Large intestine (tissue), 3 donors: ENCODE results near the gene TMTC4. TPM values are rescaled to one million over a fixed set of nuclear protein-coding genes. Genes with fewer than 3 reads are reported as not detected.
A peak's percentile ranks its signal among the peaks of the same experiment; 100 is the strongest.

Experiments used
- DNase-seq, 2 donors: peaks; one replicate each; pipeline versions ENCODE4 v3.0.0 to v3.0.0-alpha.2; 2013
- H3K27ac ChIP-seq: one replicate; pipeline ENCODE4 v1.5.1; 2013; ENCODE audit warnings: low read length
- H3K27me3 ChIP-seq: 2 replicates; pipeline ENCODE4 v1.6.1; 2013; ENCODE audit warnings: low read length; ENCODE audit not compliant: control insufficient read depth, insufficient read depth
- H3K36me3 ChIP-seq: 2 replicates; pipeline ENCODE4 v1.6.1; 2013; ENCODE audit warnings: low read length; ENCODE audit not compliant: control insufficient read depth, insufficient read depth
- H3K4me1 ChIP-seq: one replicate; pipeline ENCODE4 v1.6.1; 2013; ENCODE audit warnings: low read length; ENCODE audit not compliant: control insufficient read depth, insufficient read depth
- H3K4me3 ChIP-seq: one replicate; pipeline ENCODE4 v1.5.1; 2013; ENCODE audit warnings: low read length
- H3K9me3 ChIP-seq: one replicate; pipeline ENCODE4 v1.6.1; 2013; ENCODE audit warnings: mild to moderate bottlenecking, low read depth, low read length, moderate library complexity; ENCODE audit not compliant: control insufficient read depth
- WGBS: methylation state at CpG from one replicate; pipeline ENCODE4 v1.1.5; 2013; ENCODE audit warnings: low lambda C conversion rate; ENCODE audit not compliant: insufficient coverage; 5-methylcytosine and 5-hydroxymethylcytosine counted together
- polyA plus RNA-seq: library from polyadenylated mRNA; unstranded; fragments of 120-200 nt; gene quantifications from one replicate; pipeline ENCODE4 v1.2.1, GENCODE V29; 2013

Gene TMTC4
- polyA plus RNA-seq, 1 donor, result 27.1 TPM

GRCh38 chr13:100668408-100668807 is 6.2 kb downstream of the TMTC4 start:
- H3K27me3 ChIP-seq, result no peaks in the 10 kb centered on the region
- no CpG with 5 or more reads among the region's 7 CpGs for WGBS
- peaks cover 55% of the 10 kb centered on the region for H3K36me3 ChIP-seq
- no peak overlapping the region for H3K27ac ChIP-seq
- no peak for DNase-seq
- H3K4me3 ChIP-seq, result no peak overlapping the region
- peaks cover 11% of the 10 kb centered on the region for H3K4me1 ChIP-seq
- no peaks in the 10 kb centered on the region for H3K9me3 ChIP-seq

GRCh38 chr13:100667894-100668293 is 6.7 kb downstream of the TMTC4 start:
- Histone ChIP-seq H3K27ac (no peak overlapping the region), H3K4me1 (peaks cover 9% of the 10 kb centered on the region), H3K36me3 (peaks cover 60% of the 10 kb centered on the region), H3K9me3 (no peaks in the 10 kb centered on the region), H3K4me3 (no peak overlapping the region), H3K27me3 (no peaks in the 10 kb centered on the region)
- DNase-seq, result no peak
- no CpG with 5 or more reads among the region's 9 CpGs for WGBS

- Histone ChIP-seq H3K36me3 (peaks cover 73% of the 10 kb centered on the region), H3K27me3 (no peaks in the 10 kb centered on the region), H3K4me3 (no peak overlapping the region), H3K9me3 (no peaks in the 10 kb centered on the region), H3K27ac (no peak overlapping the region), H3K4me1 (peaks cover 9% of the 10 kb centered on the region)
- WGBS, result 83% methylated on average over 1 of the region's 5 CpGs
- no peak for DNase-seq
These were observed 8.5 kb downstream of the TMTC4 start for GRCh38 chr13:100666124-100666523.

GRCh38 chr13:100665403-100665802 is 9.2 kb downstream of the TMTC4 start:
- peaks cover 9% of the 10 kb centered on the region for H3K4me1 ChIP-seq
- no peaks in the 10 kb centered on the region for H3K9me3 ChIP-seq
- peaks cover 80% of the 10 kb centered on the region for H3K36me3 ChIP-seq
- DNase-seq, result no peak
- no CpG with 5 or more reads among the region's 9 CpGs for WGBS
- H3K27me3 ChIP-seq, result no peaks in the 10 kb centered on the region
- no peak overlapping the region for H3K4me3 ChIP-seq
- no peak overlapping the region for H3K27ac ChIP-seq

- Histone ChIP-seq H3K4me1 (peaks cover 9% of the 10 kb centered on the region), H3K36me3 (peaks cover 80% of the 10 kb centered on the region), H3K4me3 (no peak overlapping the region), H3K27ac (no peak overlapping the region), H3K9me3 (no peaks in the 10 kb centered on the region), H3K27me3 (no peaks in the 10 kb centered on the region)
- WGBS, result no CpG with 5 or more reads among the region's 10 CpGs
- no peak for DNase-seq
These were observed 10.3 kb downstream of the TMTC4 start for GRCh38 chr13:100664171-100664900.

- Histone ChIP-seq H3K36me3 (peaks cover 78% of the 10 kb centered on the region), H3K27me3 (no peaks in the 10 kb centered on the region), H3K9me3 (no peaks in the 10 kb centered on the region), H3K4me1 (peaks cover 9% of the 10 kb centered on the region), H3K4me3 (no peak overlapping the region), H3K27ac (peak overlapping the region; percentile 13)
- DNase-seq, result peak in 1 of 2 donors; percentile 54
- no CpG with 5 or more reads among the region's 24 CpGs for WGBS
These were observed 12.0 kb downstream of the TMTC4 start for GRCh38 chr13:100662468-100663211.

- Histone ChIP-seq H3K4me3 (no peak overlapping the region), H3K27ac (no peak overlapping the region), H3K4me1 (peaks cover 9% of the 10 kb centered on the region), H3K9me3 (no peaks in the 10 kb centered on the region), H3K27me3 (no peaks in the 10 kb centered on the region), H3K36me3 (peaks cover 81% of the 10 kb centered on the region)
- 100% methylated on average over 1 of the region's 8 CpGs for whole genome bisulfite sequencing
- no peak for DNase-seq
These were observed 13.8 kb downstream of the TMTC4 start for GRCh38 chr13:100660761-100661160.

GRCh38 chr13:100659578-100659977 is 15.0 kb downstream of the TMTC4 start:
- H3K27me3 ChIP-seq, result no peaks in the 10 kb centered on the region
- H3K4me1 ChIP-seq, result peaks cover 9% of the 10 kb centered on the region
- H3K36me3 ChIP-seq, result peaks cover 79% of the 10 kb centered on the region
- no peak overlapping the region for H3K27ac ChIP-seq
- no peaks in the 10 kb centered on the region for H3K9me3 ChIP-seq
- WGBS, result no CpG with 5 or more reads among the region's 4 CpGs
- DNase-seq, result no peak
- no peak overlapping the region for H3K4me3 ChIP-seq

GRCh38 chr13:100658363-100658762 is 16.2 kb downstream of the TMTC4 start:
- H3K9me3 ChIP-seq, result no peaks in the 10 kb centered on the region
- no CpG with 5 or more reads among the region's 2 CpGs for WGBS
- no peak overlapping the region for H3K4me3 ChIP-seq
- no peak for DNase-seq
- peaks cover 74% of the 10 kb centered on the region for H3K36me3 ChIP-seq
- peaks cover 9% of the 10 kb centered on the region for H3K4me1 ChIP-seq
- no peak overlapping the region for H3K27ac ChIP-seq
- no peaks in the 10 kb centered on the region for H3K27me3 ChIP-seq

GRCh38 chr13:100657881-100658315 is 16.7 kb downstream of the TMTC4 start:
- no peak overlapping the region for H3K4me3 ChIP-seq
- peaks cover 73% of the 10 kb centered on the region for H3K36me3 ChIP-seq
- DNase-seq, result no peak
- H3K9me3 ChIP-seq, result no peaks in the 10 kb centered on the region
- WGBS, result 100% methylated on average over 1 of the region's 5 CpGs
- H3K27me3 ChIP-seq, result no peaks in the 10 kb centered on the region
- H3K4me1 ChIP-seq, result peaks cover 6% of the 10 kb centered on the region
- no peak overlapping the region for H3K27ac ChIP-seq
